ENCODE measurements around the gene APOL4. TPM values are rescaled to one million over a fixed set of nuclear protein-coding genes. Genes with fewer than 3 reads are reported as not detected.
"Not testable (repeated sequence)": the region's sequence is repeated elsewhere in the genome, so short reads cannot be mapped to it uniquely, and the experiment has no call there.

The APOL4 gene
- total RNA-seq, 1 experiment from 2014 or later, result 0.31 TPM

GRCh38 chr22:36228944-36229343, 27.3 kb upstream of the APOL4 start:
- H3K27me3 Mint-ChIP-seq (ENCODE audit: low read depth), result no peaks in the 10 kb centered on the region; the same call in 1 of the 2 replicates
- ATAC-seq (no peak), DNase-seq (ENCODE audit: low spot score) (no peak)
- ChIA-PET CTCF (interaction anchor here (2.1 kb wide), 1 partner anchor 10 kb away, joined by 11 read pairs; the partner anchor contains the start of gene APOL2), POLR2A (no interaction called here)
- peaks cover 14% of the 10 kb centered on the region for H3K36me3 Mint-ChIP-seq
- H3K4me1 Mint-ChIP-seq, result peaks cover 9% of the 10 kb centered on the region
- no peak overlapping the region; the same call in 1 of the 2 replicates for H3K27ac Mint-ChIP-seq
- no peak overlapping the region for H3K4me3 Mint-ChIP-seq
- no peaks in the 10 kb centered on the region for H3K9me3 Mint-ChIP-seq
- no peak for TF ChIP-seq ZNF512 (CRISPR knock-in tag; IDR thresholded peaks at IDR 0.05; ENCODE audit: borderline replicate concordance)
- no peak for TF ChIP-seq SOX15 (CRISPR knock-in tag; IDR thresholded peaks at IDR 0.05)
- TF ChIP-seq MLX (CRISPR knock-in tag; IDR thresholded peaks at IDR 0.05), result no peak

GRCh38 chr22:36228369-36228768, 26.8 kb upstream of the APOL4 start:
- H3K27ac Mint-ChIP-seq; H3K4me3 Mint-ChIP-seq; DNase-seq (ENCODE audit: low spot score); H3K9me3 Mint-ChIP-seq; ATAC-seq; H3K4me1 Mint-ChIP-seq; POLR2A ChIA-PET; H3K27me3 Mint-ChIP-seq (ENCODE audit: low read depth): not testable (repeated sequence)
- peaks cover 14% of the 10 kb centered on the region for H3K36me3 Mint-ChIP-seq
- CTCF ChIA-PET, result interaction anchor here (0.6 to 2.1 kb wide), 2 partner anchors 11 to 169 kb away, joined by 5 to 11 read pairs; partner anchors contain the start of gene APOL2

- POLR2A ChIA-PET, result interaction anchor here (0.7 kb wide), 1 partner anchor 10 kb away, joined by 9 read pairs; no protein-coding TSS in a partner anchor
- no peak overlapping the region for H3K4me3 Mint-ChIP-seq
- peaks cover 14% of the 10 kb centered on the region for H3K36me3 Mint-ChIP-seq
- TF ChIP-seq ARID4B (CRISPR knock-in tag; IDR thresholded peaks at IDR 0.05; ENCODE audit: borderline replicate concordance), result no peak
- no peak for TF ChIP-seq SMAD4 (CRISPR knock-in tag; IDR thresholded peaks at IDR 0.05)
- TF ChIP-seq ELF4 (CRISPR knock-in tag; IDR thresholded peaks at IDR 0.05; ENCODE audit: low read depth), result no peak
- no peak for TF ChIP-seq ZNF317 (CRISPR knock-in tag; IDR thresholded peaks at IDR 0.05; ENCODE audit: borderline replicate concordance, low read depth)
- no peak for TF ChIP-seq TEAD1 (CRISPR knock-in tag; IDR thresholded peaks at IDR 0.05)
- no peak for TF ChIP-seq IRF2 (CRISPR knock-in tag; IDR thresholded peaks at IDR 0.05; ENCODE audit: borderline replicate concordance, low read depth)
- no peak for TF ChIP-seq NR3C1 (CRISPR knock-in tag; conservative IDR thresholded peaks at IDR 0.05; ENCODE audit: low read depth)
- no peak for TF ChIP-seq SMAD3 (CRISPR knock-in tag; IDR thresholded peaks at IDR 0.05; ENCODE audit: borderline replicate concordance)
- no peak for TF ChIP-seq NR1H2 (CRISPR knock-in tag; IDR thresholded peaks at IDR 0.05)
- TF ChIP-seq AR (CRISPR knock-in tag; IDR thresholded peaks at IDR 0.05), result no peak
- TF ChIP-seq ZNF396 (CRISPR knock-in tag; IDR thresholded peaks at IDR 0.05; ENCODE audit: borderline replicate concordance), result no peak
- TF ChIP-seq ZNF532 (CRISPR knock-in tag; IDR thresholded peaks at IDR 0.05; ENCODE audit: borderline replicate concordance), result no peak
- TF ChIP-seq E2F4 (CRISPR knock-in tag; IDR thresholded peaks at IDR 0.05; ENCODE audit: borderline replicate concordance, low read depth), result no peak
Observed at GRCh38 chr22:36227806-36228205, 26.2 kb upstream of the APOL4 start.

More at GRCh38 chr22:36227806-36228205, 26.2 kb upstream of the APOL4 start:
- ATAC-seq, result no peak
- H3K4me1 Mint-ChIP-seq, result peaks cover 12% of the 10 kb centered on the region
- H3K27me3 Mint-ChIP-seq (ENCODE audit: low read depth), result no peaks in the 10 kb centered on the region
- no peak overlapping the region for H3K27ac Mint-ChIP-seq
- no peaks in the 10 kb centered on the region for H3K9me3 Mint-ChIP-seq
- CTCF ChIA-PET, result interaction anchor here (0.6 to 2.1 kb wide), 3 partner anchors 11 to 169 kb away, joined by 4 to 11 read pairs (median 5); partner anchors contain the start of gene APOL2
- no peak for DNase-seq (ENCODE audit: low spot score)

All from WTC11 (cell line).